Spleen (tissue), 11 donors: ENCODE data around the gene CNTF. TPM values are rescaled to one million over a fixed set of nuclear protein-coding genes. Genes with fewer than 3 reads are reported as not detected.

Experiments
- DNase-seq: peaks from one replicate; pipeline ENCODE4 v3.0.0-alpha.2; 2020
- H3K27ac ChIP-seq, 8 donors: fragments of 200-600 bp; sonication (generic) in 7 of 8; 1 replicate in 4 of 8; 2 replicates in 4 of 8; pipeline versions ENCODE4 v1.5.0 to v1.8.0; 2016 to 2021; ENCODE audit warnings: inconsistent platforms in 4 of 8, mild to moderate bottlenecking in 4 of 8, moderate library complexity in 1 of 8
- H3K27me3 ChIP-seq, 7 donors: fragments of 200-600 bp; sonication (generic) in 6 of 7; replicated peaks in 1 of 7; 1 replicate in 4 of 7; 2 replicates in 3 of 7; pipeline versions ENCODE4 v1.5.0 to v1.8.0; 2016 to 2021; ENCODE audit warnings: inconsistent platforms in 3 of 7, mild to moderate bottlenecking in 1 of 7
- H3K36me3 ChIP-seq, 6 donors: fragments of 200-600 bp; sonication (generic) in 5 of 6; 1 replicate in 4 of 6; 2 replicates in 2 of 6; pipeline versions ENCODE4 v1.5.0 to v1.8.0; 2016 to 2021; ENCODE audit warnings: inconsistent platforms in 2 of 6
- H3K4me1 ChIP-seq, 6 donors: fragments of 200-600 bp; sonication (generic) in 5 of 6; 1 replicate in 3 of 6; 2 replicates in 3 of 6; pipeline versions ENCODE4 v1.5.0 to v1.8.0; 2016 to 2021; ENCODE audit warnings: inconsistent platforms in 3 of 6
- H3K4me3 ChIP-seq, 8 donors: fragments of 200-600 bp; sonication (generic) in 7 of 8; 1 replicate in 4 of 8; 2 replicates in 4 of 8; pipeline versions ENCODE4 v1.5.0 to v1.8.0; 2016 to 2021; ENCODE audit warnings: inconsistent platforms in 4 of 8, mild to moderate bottlenecking in 4 of 8, moderate library complexity in 2 of 8
- H3K9me3 ChIP-seq, 8 donors: fragments of 200-600 bp; sonication (generic) in 7 of 8; 1 replicate in 4 of 8; 2 replicates in 4 of 8; pipeline versions ENCODE4 v1.5.0 to v1.8.0; 2016 to 2021; ENCODE audit warnings: inconsistent platforms in 4 of 8
- CTCF ChIP-seq, 11 experiments: fragments of 200-600 bp in 7 of 11; fragments of 450-650 bp in 4 of 11; sonication (generic) in 4 of 11; IDR thresholded peaks in 8 of 11; conservative IDR thresholded peaks in 3 of 11; 1 replicate in 7 of 11; 2 replicates in 4 of 11; pipeline versions ENCODE4 v1.4.0 to v1.8.0; 2016 to 2021; ENCODE audit warnings: antibody characterized with exemption in 11 of 11, inconsistent platforms in 4 of 11, mild to moderate bottlenecking in 1 of 11
- POLR2A ChIP-seq, 3 donors: fragments of 450-650 bp; IDR thresholded peaks; one replicate each; pipeline ENCODE4 v1.5.1; 2017; ENCODE audit warnings: antibody characterized with exemption in 3 of 3, mild to moderate bottlenecking in 1 of 3
- POLR2AphosphoS5 ChIP-seq, 3 donors: sonication (generic); formaldehyde crosslinking; IDR thresholded peaks; one replicate each; pipeline ENCODE4 v1.5.1; 2017; ENCODE audit warnings: antibody characterized with exemption in 3 of 3
- WGBS, 5 donors: extraction: QIAGEN DNeasy Blood & Tissue Kit in 3 of 5; methylation state at CpG; one replicate each; pipeline versions ENCODE4 v1.1.5 to v1.1.7; 2013 to 2018; 5-methylcytosine and 5-hydroxymethylcytosine counted together
- intact Hi-C: fragments of 100-400 bp; cut with DNase I; formaldehyde crosslinking; loops from one replicate; pipeline ENCODE4 v1.15.0; 2023; ENCODE audit warnings: low total_unique reads
- polyA plus RNA-seq, 3 donors: library from polyadenylated mRNA; stranded (reverse); fragments of 200-250 nt; gene quantifications; one replicate each; pipeline ENCODE4 v1.2.1, GENCODE V29; 2013
- total RNA-seq, 7 donors: library from RNA; depleted of rRNA in 3 of 7; stranded (reverse); fragments of >200 nt in 3 of 7; fragmentation: NEBNext Ultra II Directional in 4 of 7; extraction: Animal tissue kit (Norgen Biotek cat#: 25700) in 4 of 7; gene quantifications; one replicate each; pipeline versions ENCODE4 v1.1.0 to v1.2.1, GENCODE V29; 2016 to 2021
- donor health status: healthy with polysubstance abuse.
- donor health status: DM: no; HTN: no; CAD: no; lungs with moderate emphysema.
- donor health status: DM: no; HTN: no; CAD: no.
- donor health status: Bipolar disorder and iron deficiency.
- donor health status: healthy.
- donor health status: DM: no; HTN: no; CAD: no.
- donor health status: DM: yes; HTN: yes; CAD: no.

Gene CNTF
- total and polyA plus RNA-seq, 10 donors = 0.09 to 3.7 (median 1.4) TPM

DNA sequence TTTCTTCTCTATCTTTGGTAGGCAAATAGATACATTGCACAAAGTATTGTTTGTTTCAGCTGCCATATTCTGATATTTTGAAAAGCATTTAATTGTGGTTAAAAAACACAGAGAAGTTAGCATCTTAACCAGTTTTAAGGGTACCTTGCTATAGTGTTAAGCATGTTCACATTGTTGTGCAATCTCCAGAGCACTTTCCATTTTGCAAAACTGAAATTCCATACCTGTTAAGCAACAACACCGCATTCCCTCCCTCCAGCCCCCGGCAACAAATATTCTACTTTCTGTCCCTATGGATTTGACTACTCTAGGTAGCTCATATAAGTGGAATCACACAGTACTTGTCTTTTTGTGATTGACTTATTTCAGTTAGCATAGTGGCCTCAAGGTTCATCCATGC lies 33.9 kb downstream of the CNTF start:
- TF ChIP-seq CTCF (IDR thresholded peaks at IDR 0.05 in 8 of 11, conservative IDR thresholded peaks at IDR 0.05 in 3 of 11) (no peak), POLR2A (IDR thresholded peaks at IDR 0.05) (no peak), POLR2AphosphoS5 (IDR thresholded peaks at IDR 0.05) (no peak)
- no peaks in the 10 kb centered on the region for H3K36me3 ChIP-seq
- no peak for DNase-seq
- H3K9me3 ChIP-seq = no peaks in the 10 kb centered on the region
- peaks cover 0 to 5% (median 0%) of the 10 kb centered on the region in 6 donors for H3K4me1 ChIP-seq
- H3K27ac ChIP-seq = no peak overlapping the region
- 89 to 98% (median 97%) methylated on average over 2 of the region's 2 CpGs for WGBS, 5 donors
- no peaks in the 10 kb centered on the region for H3K27me3 ChIP-seq
- intact Hi-C loops = loop anchor here (10.0 kb wide), 1 partner anchor 478 kb away; no protein-coding TSS in a partner anchor
- no peak overlapping the region for H3K4me3 ChIP-seq

DNA sequence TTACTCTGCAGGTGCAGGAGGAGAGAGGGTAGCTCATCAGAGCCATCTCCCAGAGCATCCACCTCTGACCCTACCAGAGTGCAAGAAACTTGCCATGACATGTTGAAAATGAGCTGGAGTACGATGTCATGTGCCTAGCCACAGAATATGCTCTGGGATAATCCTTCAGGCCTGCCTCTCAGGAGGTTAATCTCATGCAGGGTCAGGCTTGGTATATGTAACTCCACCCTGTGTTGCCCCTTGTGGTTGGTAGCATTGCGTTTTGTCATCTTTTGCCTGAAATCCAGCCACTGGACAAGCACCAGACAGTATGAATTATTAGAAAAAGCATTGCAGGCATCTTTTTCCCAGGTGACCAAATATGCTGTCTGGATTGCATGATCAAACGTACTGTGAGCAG lies 36.2 kb downstream of the CNTF start:
- H3K27me3 ChIP-seq = peaks cover 0 to 5% (median 0%) of the 10 kb centered on the region in 7 donors
- intact Hi-C loops = loop anchor here (10.0 kb wide), 1 partner anchor 476 kb away; no protein-coding TSS in a partner anchor
- no peak overlapping the region for H3K4me3 ChIP-seq
- no peak for TF ChIP-seq CTCF (IDR thresholded peaks at IDR 0.05 in 8 of 11, conservative IDR thresholded peaks at IDR 0.05 in 3 of 11)
- DNase-seq = no peak
- H3K36me3 ChIP-seq = no peaks in the 10 kb centered on the region
- no peaks in the 10 kb centered on the region for H3K9me3 ChIP-seq
- WGBS, 5 donors = 63 to 77% (median 76%) methylated on average over 3 of the region's 3 CpGs
- peaks cover 0 to 5% (median 0%) of the 10 kb centered on the region in 6 donors for H3K4me1 ChIP-seq
- no peak overlapping the region for H3K27ac ChIP-seq

DNA sequence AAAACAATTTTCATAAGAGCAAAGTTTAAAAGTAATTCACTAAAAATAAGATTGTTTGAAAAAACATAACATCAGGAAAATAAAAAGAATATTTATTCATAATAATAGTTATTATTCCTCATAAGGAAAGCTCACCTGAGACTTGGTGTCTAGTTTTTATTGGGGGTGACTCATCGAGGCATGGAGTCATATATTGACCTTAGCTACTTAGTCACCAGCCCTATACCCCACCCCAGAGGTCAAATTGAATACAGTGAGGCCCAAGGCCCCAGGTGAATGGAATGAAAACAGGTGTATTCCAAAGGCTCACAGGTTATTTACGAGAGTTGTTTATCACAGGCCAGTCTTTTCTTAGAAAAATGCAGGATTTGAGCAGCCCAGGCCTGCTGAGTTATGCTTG lies 36.9 kb downstream of the CNTF start:
- H3K36me3 ChIP-seq = no peaks in the 10 kb centered on the region
- H3K27ac ChIP-seq = no peak overlapping the region
- DNase-seq = no peak
- H3K27me3 ChIP-seq = peaks cover 0 to 13% (median 0%) of the 10 kb centered on the region in 7 donors
- intact Hi-C loops = loop anchor here (10.0 kb wide), 1 partner anchor 475 kb away; no protein-coding TSS in a partner anchor
- H3K9me3 ChIP-seq = no peaks in the 10 kb centered on the region
- no peak overlapping the region for H3K4me3 ChIP-seq
- no peaks in the 10 kb centered on the region for H3K4me1 ChIP-seq
- WGBS, 5 donors = 36 to 77% (median 59%) methylated on average over 2 of the region's 2 CpGs
- TF ChIP-seq POLR2AphosphoS5 (IDR thresholded peaks at IDR 0.05) (no peak), CTCF (IDR thresholded peaks at IDR 0.05 in 8 of 11, conservative IDR thresholded peaks at IDR 0.05 in 3 of 11) (no peak), POLR2A (IDR thresholded peaks at IDR 0.05) (no peak)

DNA sequence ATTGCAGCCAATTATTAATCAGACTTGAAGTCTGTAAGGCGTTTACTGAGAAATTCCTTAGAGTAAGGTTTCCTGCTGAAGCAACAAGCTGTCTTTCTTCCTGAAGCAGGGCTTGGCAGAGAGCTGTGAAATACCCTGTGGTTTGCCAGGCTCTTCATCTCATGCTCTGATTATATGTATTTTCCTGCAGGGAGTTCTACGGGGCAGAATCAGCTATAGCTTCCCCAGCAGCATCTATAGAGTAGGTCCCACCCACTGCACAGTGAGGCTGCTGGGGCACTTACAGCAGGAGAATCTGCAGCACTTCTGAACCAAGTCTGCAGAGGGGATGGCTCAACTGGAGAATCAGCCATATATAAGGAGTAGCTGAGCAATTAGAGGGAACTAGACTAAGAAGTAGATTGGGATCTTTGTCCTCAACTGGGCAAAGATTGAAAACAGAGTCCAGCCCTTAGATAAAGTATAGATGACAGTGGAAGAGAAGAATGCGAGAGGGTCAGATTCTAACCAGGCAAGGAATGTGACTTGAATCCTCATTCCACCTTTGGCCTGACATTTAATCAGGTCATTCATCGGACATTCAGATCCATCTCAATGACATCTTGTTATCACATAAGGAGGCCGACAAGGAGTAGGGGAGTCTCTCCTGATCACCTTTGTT lies 37.6 kb downstream of the CNTF start:
- no peak overlapping the region for H3K4me3 ChIP-seq
- H3K4me1 ChIP-seq = no peaks in the 10 kb centered on the region
- no peak for TF ChIP-seq CTCF (IDR thresholded peaks at IDR 0.05 in 8 of 11, conservative IDR thresholded peaks at IDR 0.05 in 3 of 11)
- no peak for TF ChIP-seq POLR2AphosphoS5 (IDR thresholded peaks at IDR 0.05)
- no peak for TF ChIP-seq POLR2A (IDR thresholded peaks at IDR 0.05)
- WGBS, 5 donors = 71 to 85% (median 80%) methylated on average over 5 of the region's 5 CpGs
- intact Hi-C loops = loop anchor here (10.0 kb wide), 1 partner anchor 475 kb away; no protein-coding TSS in a partner anchor
- peaks cover 0 to 16% (median 0%) of the 10 kb centered on the region in 7 donors for H3K27me3 ChIP-seq
- no peaks in the 10 kb centered on the region for H3K9me3 ChIP-seq
- H3K36me3 ChIP-seq = no peaks in the 10 kb centered on the region
- no peak for DNase-seq
- no peak overlapping the region for H3K27ac ChIP-seq
